ENCODE data around the gene TNFRSF1A.
"Not testable (repeated sequence)": the region's sequence is repeated elsewhere in the genome, so short reads cannot be mapped to it uniquely, and the experiment has no call there.

The TNFRSF1A gene

GRCh38 chr12:6355491-6356373 is 13.9 kb upstream of the TNFRSF1A start:
- no peak for DNase-seq (ENCODE audit: low spot score)

- no peak for DNase-seq (ENCODE audit: low spot score)
Measured at GRCh38 chr12:6354495-6355393, 12.9 kb upstream of the TNFRSF1A start.

DNA sequence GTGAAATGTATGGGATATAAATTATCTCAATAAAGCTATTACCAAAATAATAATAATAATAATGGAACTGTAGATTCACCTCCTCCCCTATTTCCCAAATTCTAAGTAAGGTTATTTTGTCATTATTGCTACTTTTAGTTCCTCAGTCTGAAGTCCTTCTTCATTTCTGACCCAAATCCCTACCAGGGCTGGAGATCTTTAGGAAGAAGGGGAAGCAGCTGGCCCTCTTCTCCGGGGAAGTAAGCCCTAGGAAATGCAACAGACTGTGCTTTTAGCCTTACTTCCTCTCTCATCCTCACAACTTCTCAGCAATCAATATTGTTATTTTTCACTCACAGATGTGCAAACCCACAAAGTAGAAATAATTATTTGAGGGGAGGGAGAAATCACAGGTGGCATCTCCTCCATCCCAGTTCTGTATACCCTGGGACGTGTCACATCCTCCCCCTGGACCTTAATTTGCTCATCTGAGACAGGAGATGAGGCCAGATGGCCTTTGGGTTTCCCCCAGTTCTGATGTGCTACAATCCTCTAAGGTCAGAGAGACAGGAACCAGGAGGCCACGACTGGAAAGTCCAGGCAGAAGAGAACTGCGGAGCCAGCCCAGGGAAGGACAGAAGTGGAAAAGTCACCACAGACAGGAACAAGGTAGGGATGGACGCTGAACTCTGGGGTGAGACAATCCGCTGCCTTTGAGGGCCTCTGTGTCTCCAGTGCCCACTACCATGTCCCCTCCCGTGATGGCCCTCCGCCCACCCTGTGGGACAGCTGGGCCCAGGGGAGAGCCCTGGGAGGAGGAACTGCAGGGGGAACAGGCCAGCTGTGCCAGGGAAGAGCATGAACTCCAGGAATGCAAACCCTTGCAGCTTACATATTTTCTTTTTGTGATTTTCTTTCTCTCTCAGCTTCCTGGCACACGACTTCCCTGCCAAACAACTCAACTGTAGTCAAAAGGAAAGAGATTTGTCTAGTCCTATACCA is 10.6 kb upstream of the TNFRSF1A start:
- DNase-seq (ENCODE audit: low spot score): no peak

DNA sequence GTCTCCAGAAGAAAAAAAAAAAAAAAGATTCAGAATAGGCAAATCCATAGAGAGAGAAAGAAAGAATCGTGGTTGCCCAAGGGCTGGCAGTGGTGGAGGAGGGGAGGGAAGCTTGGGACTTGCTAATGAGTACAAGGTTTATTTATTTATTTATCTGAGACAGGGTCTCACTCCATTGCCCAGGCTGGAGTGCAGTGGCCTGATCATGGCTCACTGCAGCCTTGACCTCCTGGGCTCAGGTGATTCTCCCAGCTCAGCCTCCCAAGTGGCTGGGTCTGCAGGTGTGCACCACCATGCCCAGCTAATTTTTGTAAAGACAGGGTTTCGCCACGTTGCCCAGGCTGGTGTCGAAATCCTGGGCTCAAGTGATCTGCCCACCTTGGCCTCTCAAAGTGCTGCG is 9.7 kb upstream of the TNFRSF1A start:
- DNase-seq (ENCODE audit: low spot score): no peak

- no peak for DNase-seq (ENCODE audit: low spot score)
Measured at GRCh38 chr12:6347367-6348338, 5.8 kb upstream of the TNFRSF1A start.

- DNase-seq (ENCODE audit: low spot score): no peak
Measured at GRCh38 chr12:6346942-6347341, 5.1 kb upstream of the TNFRSF1A start.

DNA sequence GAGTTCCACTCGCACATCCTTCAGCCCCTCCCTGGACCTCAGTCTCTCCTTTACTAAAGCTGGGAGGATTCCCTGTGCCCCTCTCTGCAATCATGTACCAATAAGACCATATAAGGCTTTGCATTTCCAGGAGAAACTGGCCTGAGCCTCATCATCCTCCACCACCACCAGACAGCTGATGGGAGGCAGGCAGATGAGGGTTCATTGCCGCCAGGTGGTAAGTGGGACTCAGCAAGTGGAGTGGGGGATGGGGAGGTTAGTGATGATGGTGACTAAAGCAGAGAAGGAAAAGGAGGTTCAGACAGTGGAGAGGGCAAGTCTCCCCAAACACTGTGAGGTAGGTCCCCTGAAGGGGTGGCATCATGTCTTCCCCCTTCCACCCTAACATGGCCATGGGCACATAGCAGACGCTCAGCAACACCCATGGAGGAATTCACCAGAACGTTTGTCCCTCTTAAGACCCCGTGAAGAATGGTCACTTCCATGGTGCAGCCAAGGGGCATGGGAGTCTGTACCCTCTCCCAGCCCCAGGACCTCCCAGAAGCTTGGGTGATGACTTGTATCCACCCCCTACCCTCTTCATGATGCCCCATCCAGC is 4.5 kb upstream of the TNFRSF1A start:
- DNase-seq (ENCODE audit: low spot score): no peak

GRCh38 chr12:6345319-6346091 is 3.6 kb upstream of the TNFRSF1A start:
- DNase-seq (ENCODE audit: low spot score): no peak

GRCh38 chr12:6344101-6344660 is 2.3 kb upstream of the TNFRSF1A start:
- DNase-seq (ENCODE audit: low spot score): not testable (repeated sequence)

DNA sequence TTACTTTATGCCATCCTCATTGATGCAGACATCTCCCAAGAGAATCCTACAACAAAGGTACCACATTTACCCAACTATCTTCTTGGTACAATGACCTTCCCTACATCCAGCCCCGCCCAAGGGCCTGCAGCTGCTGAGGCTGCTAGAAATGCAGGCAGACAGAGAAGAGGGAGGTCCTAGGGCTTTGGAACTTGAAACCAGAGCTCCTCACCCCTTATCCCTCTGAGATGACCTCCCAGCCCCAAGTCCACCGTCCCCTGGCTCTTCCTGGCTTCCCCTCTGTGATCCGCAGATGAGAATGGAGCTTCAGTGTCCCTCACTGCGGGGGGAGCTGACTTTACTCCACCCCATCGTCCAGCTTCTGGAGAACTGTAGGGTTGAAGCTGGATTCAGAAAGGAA is 1.6 kb upstream of the TNFRSF1A start:
- no peak for DNase-seq (ENCODE audit: low spot score)

DNA sequence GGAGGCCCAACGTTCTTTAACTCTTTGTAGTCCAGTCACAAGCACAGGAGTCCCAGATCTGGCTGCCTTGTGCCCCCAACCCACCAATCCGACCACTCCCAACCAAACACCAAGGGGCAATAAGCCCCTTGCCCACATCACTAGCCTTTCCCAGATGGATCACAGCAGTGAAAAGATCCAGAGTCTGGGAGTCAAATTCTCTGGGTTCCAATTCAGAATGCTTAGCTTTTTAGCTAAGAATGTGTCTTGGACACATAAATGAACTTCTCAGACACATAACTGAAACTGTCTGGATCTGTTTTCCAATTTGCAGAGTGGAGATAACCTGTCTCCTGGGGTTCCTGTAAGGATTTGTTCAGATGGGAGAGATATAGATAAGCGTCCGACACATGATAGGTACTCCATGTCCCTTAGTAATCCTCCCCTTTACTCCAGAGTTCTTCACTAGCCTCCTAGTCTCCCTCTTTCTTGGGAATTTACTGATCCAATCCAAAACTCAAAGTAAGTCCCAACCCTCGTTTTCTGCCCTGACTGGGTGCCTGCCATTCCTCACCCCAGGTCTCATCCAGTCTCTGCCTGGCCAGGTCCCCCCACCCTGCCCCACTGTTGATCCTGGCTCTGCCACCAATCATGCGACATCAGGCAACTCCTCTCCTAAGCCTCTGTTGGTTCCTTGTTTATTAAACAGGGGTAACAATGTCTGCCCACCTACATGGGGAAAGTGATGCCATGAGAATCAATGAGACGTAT is 439 bp upstream of the TNFRSF1A start:
- no peak for DNase-seq (ENCODE audit: low spot score)

DNA sequence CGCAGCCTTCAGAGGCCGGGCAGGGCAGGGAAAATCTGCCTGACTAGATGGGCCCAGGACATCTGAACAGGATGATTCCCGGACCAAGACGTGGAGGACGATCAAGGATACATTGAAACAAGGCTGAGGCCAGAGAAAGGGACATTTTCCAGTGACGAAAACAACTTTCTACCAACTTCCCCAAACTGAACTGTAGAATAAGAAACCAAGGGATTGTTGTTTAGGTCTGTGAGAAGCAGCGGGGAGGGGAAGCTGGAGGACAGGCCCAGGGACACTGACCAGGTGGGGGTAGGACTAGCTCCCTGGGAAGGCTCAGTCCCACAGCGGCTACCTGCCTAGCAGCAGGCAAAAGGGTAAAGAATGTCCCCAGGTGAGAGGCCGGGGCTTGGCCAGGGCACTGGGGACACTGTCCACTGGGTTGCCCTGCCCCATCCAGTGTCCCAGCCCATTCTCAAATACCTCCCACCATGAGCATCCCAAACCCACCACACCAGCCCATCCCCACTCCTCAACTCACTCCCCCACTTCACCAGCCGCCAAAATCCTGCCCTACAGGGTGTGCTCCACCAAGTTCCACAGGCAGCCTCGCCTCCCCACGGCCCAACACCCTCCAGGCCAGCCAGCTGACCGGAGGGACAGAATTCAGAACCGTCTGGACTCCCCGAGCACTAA is 995 bp downstream of the TNFRSF1A start:
- DNase-seq (ENCODE audit: low spot score): no peak

- DNase-seq (ENCODE audit: low spot score): no peak
Measured at GRCh38 chr12:6340032-6340638, 1.7 kb downstream of the TNFRSF1A start.

DNA sequence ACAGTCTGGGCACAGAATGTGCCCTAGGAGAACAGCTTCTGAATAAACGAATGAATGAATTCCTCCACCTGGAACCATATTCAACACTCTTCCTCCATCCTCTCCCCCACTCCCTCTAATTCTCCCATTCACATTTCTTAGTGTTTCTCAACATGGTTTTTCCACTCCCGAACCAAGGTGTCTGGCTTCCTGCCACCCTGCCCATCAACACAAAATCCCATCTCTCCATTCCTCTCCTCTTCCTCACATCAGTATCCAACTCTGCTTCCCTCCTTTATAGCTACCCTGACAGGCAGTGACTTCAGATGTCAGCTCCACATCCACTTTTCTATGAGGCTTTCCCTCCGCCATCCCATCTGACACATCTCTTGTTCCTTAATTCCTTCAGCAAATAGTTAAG is 2.9 kb downstream of the TNFRSF1A start:
- DNase-seq (ENCODE audit: low spot score): no peak

- not testable (repeated sequence) for DNase-seq (ENCODE audit: low spot score)
Measured at GRCh38 chr12:6338536-6338935, 3.3 kb downstream of the TNFRSF1A start.

DNA sequence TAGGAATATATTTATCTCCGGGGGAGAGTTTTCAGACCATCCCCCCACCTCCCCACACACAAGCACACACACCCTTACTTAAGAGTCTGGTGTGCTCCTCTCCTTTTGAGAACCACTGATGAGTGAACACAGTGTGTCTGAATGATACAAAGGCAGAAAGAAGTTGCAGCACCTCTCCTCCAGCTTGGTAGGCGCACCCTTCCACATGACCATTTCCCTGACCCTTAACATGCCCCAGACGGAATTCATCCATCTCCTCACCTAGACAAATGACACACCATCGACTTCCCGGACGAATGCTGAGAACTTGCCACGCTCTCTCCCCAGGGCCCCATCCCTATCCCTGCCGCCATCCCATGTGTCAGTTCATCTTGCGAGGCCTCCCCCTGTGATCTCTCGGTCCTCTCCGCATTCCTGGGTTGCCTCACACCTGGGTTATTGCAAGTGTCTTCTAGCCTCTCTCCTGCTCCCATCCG is 3.9 kb downstream of the TNFRSF1A start:
- no peak for DNase-seq (ENCODE audit: low spot score)
